Caco-2 (cell line): ENCODE results near the gene MICALL2. TPM values are rescaled to one million over a fixed set of nuclear protein-coding genes. Genes with fewer than 3 reads are reported as not detected.

Experiments used
- BruUV-seq: library from RNA; stranded (reverse); fragments of 400-500 nt; replicated peaks from 2 replicates; lab custom pipeline; 2021; lab: Mats Ljungman, UMichigan
- CTCF ChIA-PET: fragments of 300-600 bp; sonication (Branson Sonifier 250); formaldehyde crosslinking; loops from one replicate; lab custom pipeline; 2022; ENCODE audit warnings: antibody characterized with exemption; lab: Charles Lee
- POLR2A ChIA-PET: fragments of 300-600 bp; sonication (Branson Sonifier 250); formaldehyde crosslinking; loops from one replicate; lab custom pipeline; 2022; ENCODE audit warnings: antibody characterized with exemption; lab: Charles Lee
- DNase-seq, 2 experiments: peaks; one replicate each; pipeline versions ENCODE4 v3.0.0 to v3.0.0-alpha.2; 2020 to 2022
- H3K27me3 ChIP-seq: replicated peaks from 2 replicates; pipeline ENCODE4 v1.6.0; 2011; ENCODE audit warnings: low read length; ENCODE audit not compliant: control insufficient read depth, insufficient read depth
- H3K36me3 ChIP-seq: 2 replicates; pipeline ENCODE4 v1.5.1; 2011; ENCODE audit warnings: low read length; ENCODE audit not compliant: control insufficient read depth, insufficient read depth
- H3K4me1 ChIP-seq: fragments of 250-450 bp; sonication (Bioruptor Pico); 2 replicates; pipeline ENCODE4 v1.5.1; 2020; ENCODE audit warnings: mild to moderate bottlenecking
- H3K4me3 ChIP-seq: 2 replicates; pipeline ENCODE4 v1.5.1; 2011; ENCODE audit warnings: low read depth, mild to moderate bottlenecking, control low read depth, low read length
- H3K9me3 ChIP-seq: fragments of 250-450 bp; sonication (Bioruptor Pico); 2 replicates; pipeline ENCODE4 v1.5.1; 2020; ENCODE audit warnings: mild to moderate bottlenecking, moderate library complexity
- H3K27ac Mint-ChIP-seq: one replicate; pipeline ENCODE4 v1.8.0; 2022; ENCODE audit warnings: mixed read lengths; ENCODE audit not compliant: unreplicated experiment
- H3K27me3 Mint-ChIP-seq: one replicate; pipeline ENCODE4 v1.8.0; 2022; ENCODE audit warnings: mixed read lengths; ENCODE audit not compliant: insufficient read depth, unreplicated experiment
- H3K36me3 Mint-ChIP-seq: one replicate; pipeline ENCODE4 v1.8.0; 2022; ENCODE audit warnings: mild to moderate bottlenecking, mixed read lengths; ENCODE audit not compliant: insufficient read depth, unreplicated experiment
- H3K4me1 Mint-ChIP-seq: one replicate; pipeline ENCODE4 v1.8.0; 2022; ENCODE audit warnings: low read depth, mixed read lengths; ENCODE audit not compliant: unreplicated experiment
- H3K4me3 Mint-ChIP-seq: one replicate; pipeline ENCODE4 v1.8.0; 2022; ENCODE audit warnings: mild to moderate bottlenecking, moderate library complexity, mixed read lengths; ENCODE audit not compliant: unreplicated experiment
- H3K9me3 Mint-ChIP-seq: one replicate; pipeline ENCODE4 v1.8.0; 2022; ENCODE audit warnings: mixed read lengths; ENCODE audit not compliant: unreplicated experiment
- intact Hi-C: fragments of 100-400 bp; cut with micrococcal nuclease; formaldehyde crosslinking; loops from one replicate; pipeline ENCODE4 v1.10.0; 2022; ENCODE audit not compliant: unreplicated experiment
- total RNA-seq: library from RNA; stranded (reverse); gene quantifications from 2 replicates; pipeline ENCODE4 v1.2.3, GENCODE V29; 2022
- TF ChIP-seq, protein P1 (sequence below), 2 experiments: fragments of 200-600 bp in 1 of 2; IDR thresholded peaks; 1 replicate in 1 of 2; 2 replicates in 1 of 2; pipeline versions ENCODE4 v1.5.1 to v1.8.0; 2011 to 2022; ENCODE audit warnings: antibody characterized with exemption in 1 of 2, control low read depth in 1 of 2, inconsistent platforms in 1 of 2, low read depth in 1 of 2, low read length in 1 of 2, mild to moderate bottlenecking in 1 of 2, moderate library complexity in 1 of 2; ENCODE audit not compliant: insufficient read depth in 1 of 2, severe bottlenecking in 1 of 2, unreplicated experiment in 1 of 2

The MICALL2 gene
- total RNA-seq, 1 experiment from 2014 or later: 14.7 TPM

DNA sequence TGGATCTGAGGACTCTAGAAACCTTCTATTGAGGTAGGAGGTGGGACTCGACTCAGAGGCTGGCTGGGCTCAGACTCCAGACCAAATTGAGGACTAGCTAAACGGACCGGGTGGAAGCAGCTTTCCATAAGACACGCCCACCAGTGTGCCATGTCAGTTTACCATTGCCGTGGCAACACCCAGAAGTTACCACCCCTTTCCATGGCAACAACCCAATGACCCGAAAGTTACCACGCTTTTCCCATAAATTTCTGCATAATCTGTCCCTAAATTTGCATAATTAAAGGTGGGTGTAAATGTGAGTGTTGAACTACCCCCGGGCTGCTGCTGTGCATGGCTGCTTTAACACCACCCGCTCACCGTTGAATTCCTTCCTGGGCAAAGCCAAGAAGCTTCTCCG is 58.9 kb downstream of the MICALL2 start:
- Histone ChIP-seq H3K9me3 (no peaks in the 10 kb centered on the region), H3K4me3 (no peak overlapping the region), H3K36me3 (no peaks in the 10 kb centered on the region), H3K27me3 (no peaks in the 10 kb centered on the region; the same call in 1 of the 2 replicates), H3K4me1 (no peaks in the 10 kb centered on the region)
- TF ChIP-seq, protein P1, sequence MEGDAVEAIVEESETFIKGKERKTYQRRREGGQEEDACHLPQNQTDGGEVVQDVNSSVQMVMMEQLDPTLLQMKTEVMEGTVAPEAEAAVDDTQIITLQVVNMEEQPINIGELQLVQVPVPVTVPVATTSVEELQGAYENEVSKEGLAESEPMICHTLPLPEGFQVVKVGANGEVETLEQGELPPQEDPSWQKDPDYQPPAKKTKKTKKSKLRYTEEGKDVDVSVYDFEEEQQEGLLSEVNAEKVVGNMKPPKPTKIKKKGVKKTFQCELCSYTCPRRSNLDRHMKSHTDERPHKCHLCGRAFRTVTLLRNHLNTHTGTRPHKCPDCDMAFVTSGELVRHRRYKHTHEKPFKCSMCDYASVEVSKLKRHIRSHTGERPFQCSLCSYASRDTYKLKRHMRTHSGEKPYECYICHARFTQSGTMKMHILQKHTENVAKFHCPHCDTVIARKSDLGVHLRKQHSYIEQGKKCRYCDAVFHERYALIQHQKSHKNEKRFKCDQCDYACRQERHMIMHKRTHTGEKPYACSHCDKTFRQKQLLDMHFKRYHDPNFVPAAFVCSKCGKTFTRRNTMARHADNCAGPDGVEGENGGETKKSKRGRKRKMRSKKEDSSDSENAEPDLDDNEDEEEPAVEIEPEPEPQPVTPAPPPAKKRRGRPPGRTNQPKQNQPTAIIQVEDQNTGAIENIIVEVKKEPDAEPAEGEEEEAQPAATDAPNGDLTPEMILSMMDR (IDR thresholded peaks at IDR 0.05; ENCODE audit: insufficient read depth in 1 of 2, low read depth in 1 of 2, low read length in 1 of 2, severe bottlenecking in 1 of 2, unreplicated experiment in 1 of 2): no peak
- no TSS peak for BruUV-seq
- H3K4me1 Mint-ChIP-seq: no peaks in the 10 kb centered on the region
- intact Hi-C loops: no loop called here
- no peak for DNase-seq
- no peak overlapping the region for H3K4me3 Mint-ChIP-seq
- H3K27me3 Mint-ChIP-seq: peaks cover 18% of the 10 kb centered on the region
- no peaks in the 10 kb centered on the region for H3K9me3 Mint-ChIP-seq
- no peak overlapping the region for H3K27ac Mint-ChIP-seq
- POLR2A ChIA-PET: no interaction called here
- CTCF ChIA-PET: no interaction called here
- H3K36me3 Mint-ChIP-seq: no peaks in the 10 kb centered on the region

- no peaks in the 10 kb centered on the region for H3K36me3 ChIP-seq
- POLR2A ChIA-PET: no interaction called here
- H3K4me3 ChIP-seq: no peak overlapping the region
- DNase-seq: no peak
- H3K9me3 ChIP-seq: no peaks in the 10 kb centered on the region
- BruUV-seq: no TSS peak
- Mint-ChIP-seq H3K36me3 (no peaks in the 10 kb centered on the region), H3K9me3 (no peaks in the 10 kb centered on the region), H3K27ac (no peak overlapping the region), H3K4me1 (no peaks in the 10 kb centered on the region), H3K27me3 (peaks cover 7% of the 10 kb centered on the region), H3K4me3 (no peak overlapping the region)
- CTCF ChIA-PET: no interaction called here
- intact Hi-C loops: no loop called here
- H3K27me3 ChIP-seq: no peaks in the 10 kb centered on the region; the same call in 1 of the 2 replicates
- TF ChIP-seq, protein P1 (IDR thresholded peaks at IDR 0.05; ENCODE audit: insufficient read depth in 1 of 2, low read depth in 1 of 2, low read length in 1 of 2, severe bottlenecking in 1 of 2, unreplicated experiment in 1 of 2): no peak
- H3K4me1 ChIP-seq: peaks cover 11% of the 10 kb centered on the region; the same call in 1 of the 2 replicates
Measured at GRCh38 chr7:1397491-1398327, 61.6 kb downstream of the MICALL2 start.

DNA sequence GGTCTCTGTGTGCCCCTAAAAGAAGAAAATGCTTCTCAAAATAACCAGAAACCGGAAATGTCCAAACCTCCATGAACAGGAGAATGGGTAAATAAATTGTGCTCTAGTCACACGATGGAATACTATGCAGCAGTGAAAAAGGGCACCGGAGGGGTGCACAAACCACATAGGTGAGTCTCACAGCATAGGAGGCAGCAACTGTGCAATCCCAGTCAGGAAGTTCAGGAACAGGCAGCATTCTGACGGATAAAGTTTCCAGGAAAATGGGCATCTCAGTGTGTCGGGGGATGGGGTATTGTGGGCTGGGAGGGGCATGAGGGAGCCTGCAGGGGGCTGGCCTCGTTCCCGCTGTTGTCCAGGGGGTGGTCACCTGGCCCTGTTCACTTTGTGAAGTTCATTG is 63.1 kb downstream of the MICALL2 start:
- TF ChIP-seq, protein P1 (IDR thresholded peaks at IDR 0.05; ENCODE audit: insufficient read depth in 1 of 2, low read depth in 1 of 2, low read length in 1 of 2, severe bottlenecking in 1 of 2, unreplicated experiment in 1 of 2): no peak
- no peak overlapping the region for H3K4me3 ChIP-seq
- H3K27me3 ChIP-seq: no peaks in the 10 kb centered on the region; the same call in 1 of the 2 replicates
- no peak for DNase-seq
- ChIA-PET POLR2A (no interaction called here), CTCF (no interaction called here)
- peaks cover 7% of the 10 kb centered on the region for H3K27me3 Mint-ChIP-seq
- no peaks in the 10 kb centered on the region for H3K4me1 Mint-ChIP-seq
- H3K4me1 ChIP-seq: peaks cover 11% of the 10 kb centered on the region; the same call in 1 of the 2 replicates
- intact Hi-C loops: no loop called here
- BruUV-seq: no TSS peak
- peaks cover 6% of the 10 kb centered on the region for H3K9me3 ChIP-seq
- H3K36me3 Mint-ChIP-seq: no peaks in the 10 kb centered on the region
- no peak overlapping the region for H3K4me3 Mint-ChIP-seq
- no peaks in the 10 kb centered on the region for H3K9me3 Mint-ChIP-seq
- H3K36me3 ChIP-seq: no peaks in the 10 kb centered on the region
- H3K27ac Mint-ChIP-seq: no peak overlapping the region
